GM12878 (cell line): ENCODE measurements around the gene GATAD2B. TPM values are rescaled to one million over a fixed set of nuclear protein-coding genes. Genes with fewer than 3 reads are reported as not detected.

Source experiments
- CBX3 ChIP-seq: fragments of 200-600 bp; sonication (generic); IDR thresholded peaks from 2 replicates; pipeline ENCODE4 v1.6.1; 2016; ENCODE audit warnings: low read depth, borderline replicate concordance
- CEBPB ChIP-seq, 2 experiments: fragments of 150-350 bp in 1 of 2; IDR thresholded peaks; 2 replicates each; pipeline ENCODE4 v1.6.1; 2012 to 2014; ENCODE audit warnings: low read depth in 2 of 2, low read length in 2 of 2, borderline replicate concordance in 1 of 2, inconsistent platforms in 1 of 2
- CREM ChIP-seq: IDR thresholded peaks from 2 replicates; pipeline ENCODE4 v1.6.1; 2014; ENCODE audit warnings: antibody characterized with exemption, low read depth
- DPF2 ChIP-seq: fragments of 450-650 bp; IDR thresholded peaks from 2 replicates; pipeline ENCODE4 v1.6.1; 2017; ENCODE audit warnings: mild to moderate bottlenecking
- IKZF1 ChIP-seq: fragments of 450-650 bp; conservative IDR thresholded peaks from 2 replicates; pipeline ENCODE4 v1.6.1; 2017; ENCODE audit warnings: antibody characterized with exemption, mild to moderate bottlenecking
- IKZF2 ChIP-seq, 2 experiments: fragments of 450-650 bp; IDR thresholded peaks; 2 replicates each; pipeline ENCODE4 v1.6.1; 2017; ENCODE audit warnings: mild to moderate bottlenecking in 2 of 2, moderate library complexity in 2 of 2
- MEF2A ChIP-seq: IDR thresholded peaks from 2 replicates; pipeline ENCODE4 v1.6.1; 2011; ENCODE audit warnings: low read depth, mild to moderate bottlenecking, low read length, moderate library complexity; ENCODE audit not compliant: insufficient read depth
- NFIC ChIP-seq: IDR thresholded peaks from 2 replicates; pipeline ENCODE4 v1.6.1; 2012; ENCODE audit warnings: low read depth, mild to moderate bottlenecking, inconsistent platforms, low read length, moderate library complexity
- NFYB ChIP-seq: IDR thresholded peaks from 2 replicates; pipeline ENCODE4 v1.6.1; 2011; ENCODE audit warnings: low read depth, mild to moderate bottlenecking, low read length, improper control_type of control experiment, moderate library complexity; ENCODE audit not compliant: insufficient read depth
- SMARCA5 ChIP-seq: fragments of 450-650 bp; IDR thresholded peaks from 2 replicates; pipeline ENCODE4 v1.6.1; 2017; ENCODE audit warnings: mild to moderate bottlenecking
- SPI1 ChIP-seq: IDR thresholded peaks from 2 replicates; pipeline ENCODE4 v1.6.1; 2011; ENCODE audit warnings: low read depth, mild to moderate bottlenecking, low read length, moderate library complexity, borderline replicate concordance; ENCODE audit not compliant: insufficient read depth
- YY1 ChIP-seq: IDR thresholded peaks from 2 replicates; pipeline ENCODE4 v1.6.1; 2011; ENCODE audit warnings: low read depth, mild to moderate bottlenecking, low read length
- ZBTB11 ChIP-seq: fragments of 450-650 bp; formaldehyde crosslinking; IDR thresholded peaks from 2 replicates; pipeline ENCODE4 v1.5.0; 2022; ENCODE audit warnings: mild to moderate bottlenecking, missing genetic modification characterization
- ZNF217 ChIP-seq: fragments of 450-650 bp; IDR thresholded peaks from 2 replicates; pipeline ENCODE4 v1.6.1; 2017; ENCODE audit warnings: antibody characterized with exemption, mild to moderate bottlenecking
- polyA plus RNA-seq, 11 experiments: library from polyadenylated mRNA; depleted of rRNA in 4 of 11; unstranded in 6 of 11; stranded (reverse) in 5 of 11; fragments of >200 nt; fragmentation: Nextera tagmentation in 4 of 11; fragmentation: Illumina TruSeq in 1 of 11; extraction: Ambion mirVana in 4 of 11; extraction: Trizol in 1 of 11; gene quantifications; 1 replicate in 1 of 11; 2 replicates in 10 of 11; pipeline versions ENCODE4 v1.2.1 to v1.2.3, GENCODE V29; 2011 to 2016; ENCODE audit warnings: inconsistent platforms in 2 of 11, missing spikeins in 2 of 11, low read depth in 1 of 11
- total RNA-seq, 4 experiments: library from RNA; depleted of rRNA in 3 of 4; stranded (reverse); fragments of >200 nt in 3 of 4; fragmentation: Illumina TruSeq in 1 of 4; extraction: Trizol in 1 of 4; gene quantifications; 2 replicates each; pipeline versions ENCODE4 v1.2.1 to v1.2.3, GENCODE V29; 2013 to 2021
- TF ChIP-seq, protein P1 (sequence below): fragments of 450-650 bp; IDR thresholded peaks from 2 replicates; pipeline ENCODE4 v1.6.1; 2017; ENCODE audit warnings: low read depth, mild to moderate bottlenecking, moderate library complexity
- TF ChIP-seq, protein P2 (sequence below): IDR thresholded peaks from 2 replicates; pipeline ENCODE4 v1.6.1; 2012; ENCODE audit warnings: low read length, inconsistent platforms
- TF ChIP-seq, protein P3 (sequence below): fragments of 450-650 bp; IDR thresholded peaks from 2 replicates; pipeline ENCODE4 v1.6.1; 2016; ENCODE audit warnings: mild to moderate bottlenecking
- TF ChIP-seq, protein P4 (sequence below): fragments of 450-650 bp; IDR thresholded peaks from 2 replicates; pipeline ENCODE4 v1.6.1; 2016; ENCODE audit warnings: mild to moderate bottlenecking
- TF ChIP-seq, protein P5 (sequence below): IDR thresholded peaks from 2 replicates; pipeline ENCODE4 v1.6.1; 2011; ENCODE audit warnings: mild to moderate bottlenecking, low read depth, low read length, moderate library complexity; ENCODE audit not compliant: insufficient replicate concordance

GATAD2B gene
- total and polyA plus RNA-seq, 10 of the 15 experiments (the other 5 are each of a cell fraction or from before 2014, with no cell fraction given) = 2.4 to 63.1 (median 8.7) TPM

DNA sequence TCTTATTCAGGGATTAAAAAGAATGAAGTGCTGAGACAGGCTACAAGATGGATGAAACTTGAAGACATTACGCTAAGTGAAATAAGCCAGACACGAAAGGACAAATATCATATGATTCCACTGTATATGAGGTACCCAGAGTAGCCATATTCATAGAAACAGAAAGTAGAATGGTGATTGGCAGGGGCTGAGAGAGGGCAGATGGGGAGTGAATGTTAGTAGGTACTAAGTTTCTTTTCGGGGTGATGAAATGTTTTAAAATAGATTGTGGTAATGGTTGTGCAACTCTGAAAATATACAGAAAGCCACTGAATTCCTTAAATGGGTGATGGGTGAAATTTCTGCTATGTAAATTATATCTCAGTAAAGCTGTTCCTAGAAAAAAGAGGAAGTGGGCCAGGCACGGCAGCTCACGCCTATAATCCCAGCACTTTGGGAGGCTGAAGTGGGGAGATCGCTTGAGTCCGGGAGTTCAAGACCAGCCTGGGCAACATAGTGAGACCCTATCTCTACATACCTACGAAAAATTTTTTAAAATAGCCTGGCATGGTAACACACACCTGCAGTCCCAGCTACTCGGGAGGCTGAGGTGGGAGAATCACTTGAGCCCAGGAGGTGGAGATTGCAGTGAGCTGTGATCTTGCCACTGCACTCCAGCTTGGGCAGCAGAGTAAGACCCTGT is 131.7 kb downstream of the GATAD2B start (continued):
- TF ChIP-seq IKZF1 (peak; percentile 99), SMARCA5 (no peak; the same call in none of the 2 replicates), ZBTB11 (CRISPR knock-in tag) (no peak), CREM (peak; percentile 24; the same call in 1 of the 2 replicates), YY1 (peak; percentile 12; the same call in 1 of the 2 replicates), SPI1 (peak; percentile 97), CEBPB (IDR thresholded peaks at IDR 0.05; ENCODE audit: borderline replicate concordance in 1 of 2, low read depth in 2 of 2, low read length in 2 of 2) (peak in 1 of 2 experiments; percentile 99; a peak in 3 of 4 replicates), NFIC (peak; percentile 93; the same call in 1 of the 2 replicates), IKZF2 (IDR thresholded peaks at IDR 0.05) (peak; percentile 99 to 100), DPF2 (peak; percentile 93), MEF2A (peak; percentile 98), ZNF217 (peak; percentile 98), NFYB (peak; percentile 72), CBX3 (no peak)
- TF ChIP-seq, protein P1, sequence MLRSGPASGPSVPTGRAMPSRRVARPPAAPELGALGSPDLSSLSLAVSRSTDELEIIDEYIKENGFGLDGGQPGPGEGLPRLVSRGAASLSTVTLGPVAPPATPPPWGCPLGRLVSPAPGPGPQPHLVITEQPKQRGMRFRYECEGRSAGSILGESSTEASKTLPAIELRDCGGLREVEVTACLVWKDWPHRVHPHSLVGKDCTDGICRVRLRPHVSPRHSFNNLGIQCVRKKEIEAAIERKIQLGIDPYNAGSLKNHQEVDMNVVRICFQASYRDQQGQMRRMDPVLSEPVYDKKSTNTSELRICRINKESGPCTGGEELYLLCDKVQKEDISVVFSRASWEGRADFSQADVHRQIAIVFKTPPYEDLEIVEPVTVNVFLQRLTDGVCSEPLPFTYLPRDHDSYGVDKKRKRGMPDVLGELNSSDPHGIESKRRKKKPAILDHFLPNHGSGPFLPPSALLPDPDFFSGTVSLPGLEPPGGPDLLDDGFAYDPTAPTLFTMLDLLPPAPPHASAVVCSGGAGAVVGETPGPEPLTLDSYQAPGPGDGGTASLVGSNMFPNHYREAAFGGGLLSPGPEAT = peak; percentile 98
- TF ChIP-seq, protein P2, sequence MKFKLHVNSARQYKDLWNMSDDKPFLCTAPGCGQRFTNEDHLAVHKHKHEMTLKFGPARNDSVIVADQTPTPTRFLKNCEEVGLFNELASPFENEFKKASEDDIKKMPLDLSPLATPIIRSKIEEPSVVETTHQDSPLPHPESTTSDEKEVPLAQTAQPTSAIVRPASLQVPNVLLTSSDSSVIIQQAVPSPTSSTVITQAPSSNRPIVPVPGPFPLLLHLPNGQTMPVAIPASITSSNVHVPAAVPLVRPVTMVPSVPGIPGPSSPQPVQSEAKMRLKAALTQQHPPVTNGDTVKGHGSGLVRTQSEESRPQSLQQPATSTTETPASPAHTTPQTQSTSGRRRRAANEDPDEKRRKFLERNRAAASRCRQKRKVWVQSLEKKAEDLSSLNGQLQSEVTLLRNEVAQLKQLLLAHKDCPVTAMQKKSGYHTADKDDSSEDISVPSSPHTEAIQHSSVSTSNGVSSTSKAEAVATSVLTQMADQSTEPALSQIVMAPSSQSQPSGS = peak; percentile 95; the same call in 1 of the 2 replicates
- TF ChIP-seq, protein P3, sequence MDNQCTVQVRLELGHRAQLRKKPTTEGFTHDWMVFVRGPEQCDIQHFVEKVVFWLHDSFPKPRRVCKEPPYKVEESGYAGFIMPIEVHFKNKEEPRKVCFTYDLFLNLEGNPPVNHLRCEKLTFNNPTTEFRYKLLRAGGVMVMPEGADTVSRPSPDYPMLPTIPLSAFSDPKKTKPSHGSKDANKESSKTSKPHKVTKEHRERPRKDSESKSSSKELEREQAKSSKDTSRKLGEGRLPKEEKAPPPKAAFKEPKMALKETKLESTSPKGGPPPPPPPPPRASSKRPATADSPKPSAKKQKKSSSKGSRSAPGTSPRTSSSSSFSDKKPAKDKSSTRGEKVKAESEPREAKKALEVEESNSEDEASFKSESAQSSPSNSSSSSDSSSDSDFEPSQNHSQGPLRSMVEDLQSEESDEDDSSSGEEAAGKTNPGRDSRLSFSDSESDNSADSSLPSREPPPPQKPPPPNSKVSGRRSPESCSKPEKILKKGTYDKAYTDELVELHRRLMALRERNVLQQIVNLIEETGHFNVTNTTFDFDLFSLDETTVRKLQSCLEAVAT = 0 out of 2 replicates have a peak, but pooled peaks have one; percentile 22
- TF ChIP-seq, protein P4, sequence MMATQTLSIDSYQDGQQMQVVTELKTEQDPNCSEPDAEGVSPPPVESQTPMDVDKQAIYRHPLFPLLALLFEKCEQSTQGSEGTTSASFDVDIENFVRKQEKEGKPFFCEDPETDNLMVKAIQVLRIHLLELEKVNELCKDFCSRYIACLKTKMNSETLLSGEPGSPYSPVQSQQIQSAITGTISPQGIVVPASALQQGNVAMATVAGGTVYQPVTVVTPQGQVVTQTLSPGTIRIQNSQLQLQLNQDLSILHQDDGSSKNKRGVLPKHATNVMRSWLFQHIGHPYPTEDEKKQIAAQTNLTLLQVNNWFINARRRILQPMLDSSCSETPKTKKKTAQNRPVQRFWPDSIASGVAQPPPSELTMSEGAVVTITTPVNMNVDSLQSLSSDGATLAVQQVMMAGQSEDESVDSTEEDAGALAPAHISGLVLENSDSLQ = peak; percentile 97
- TF ChIP-seq, protein P5, sequence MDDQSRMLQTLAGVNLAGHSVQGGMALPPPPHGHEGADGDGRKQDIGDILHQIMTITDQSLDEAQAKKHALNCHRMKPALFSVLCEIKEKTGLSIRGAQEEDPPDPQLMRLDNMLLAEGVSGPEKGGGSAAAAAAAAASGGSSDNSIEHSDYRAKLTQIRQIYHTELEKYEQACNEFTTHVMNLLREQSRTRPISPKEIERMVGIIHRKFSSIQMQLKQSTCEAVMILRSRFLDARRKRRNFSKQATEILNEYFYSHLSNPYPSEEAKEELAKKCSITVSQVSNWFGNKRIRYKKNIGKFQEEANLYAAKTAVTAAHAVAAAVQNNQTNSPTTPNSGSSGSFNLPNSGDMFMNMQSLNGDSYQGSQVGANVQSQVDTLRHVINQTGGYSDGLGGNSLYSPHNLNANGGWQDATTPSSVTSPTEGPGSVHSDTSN = peak; percentile 86
